ENCODE results near the gene ABLIM2. TPM values are rescaled to one million over a fixed set of nuclear protein-coding genes. Genes with fewer than 3 reads are reported as not detected.
"Not testable (repeated sequence)": the region's sequence is repeated elsewhere in the genome, so short reads cannot be mapped to it uniquely, and the experiment has no call there.

Gene ABLIM2
- polyA plus RNA-seq, 1 donor from 2014 or later = 14.9 TPM

DNA sequence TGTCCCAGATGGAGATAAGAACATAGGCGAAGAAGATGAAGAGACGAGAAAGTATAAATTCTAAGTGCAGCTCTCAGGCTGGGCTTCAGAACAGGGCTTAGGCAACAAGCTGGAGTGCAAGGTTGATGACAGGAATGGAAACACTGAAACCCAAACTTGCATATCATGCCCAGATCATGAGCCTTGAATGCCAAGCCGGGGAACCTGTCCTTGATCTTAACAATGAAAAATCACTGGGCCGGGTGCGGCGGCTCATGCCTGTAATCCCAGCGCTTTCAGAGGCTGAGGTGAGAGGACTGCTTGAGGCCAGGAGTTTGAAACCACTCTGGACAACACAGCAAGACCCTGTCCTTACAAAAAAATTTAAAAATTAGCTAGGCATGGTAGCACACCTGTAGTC, 236.1 kb downstream of the ABLIM2 start:
- Histone ChIP-seq H4K20me1 (ENCODE audit: insufficient read depth) (no peaks in the 10 kb centered on the region), H3K9ac (ENCODE audit: low read length) (no peak overlapping the region), H2AFZ (ENCODE audit: low read depth, low read length) (no peak overlapping the region), H3F3A (ENCODE audit: insufficient read depth, low read length, poor library complexity, severe bottlenecking) (no peaks in the 10 kb centered on the region), H3K9me3 (ENCODE audit: low read length) (no peaks in the 10 kb centered on the region), H3K36me3 (ENCODE audit: insufficient read depth, low read length) (no peaks in the 10 kb centered on the region), H3K4me2 (ENCODE audit: low read length) (no peak overlapping the region), H3K27ac (ENCODE audit: low read length) (no peak overlapping the region), H3K9me2 (ENCODE audit: insufficient read depth, low read length) (no peaks in the 10 kb centered on the region), H3K27me3 (ENCODE audit: insufficient read depth, low read depth, low read length) (no peaks in the 10 kb centered on the region), H3K79me2 (replicated peaks; ENCODE audit: insufficient read depth, low read length) (peaks cover 69% of the 10 kb centered on the region), H3K4me3 (ENCODE audit: low read length) (no peak overlapping the region)
- TF ChIP-seq, protein P1, sequence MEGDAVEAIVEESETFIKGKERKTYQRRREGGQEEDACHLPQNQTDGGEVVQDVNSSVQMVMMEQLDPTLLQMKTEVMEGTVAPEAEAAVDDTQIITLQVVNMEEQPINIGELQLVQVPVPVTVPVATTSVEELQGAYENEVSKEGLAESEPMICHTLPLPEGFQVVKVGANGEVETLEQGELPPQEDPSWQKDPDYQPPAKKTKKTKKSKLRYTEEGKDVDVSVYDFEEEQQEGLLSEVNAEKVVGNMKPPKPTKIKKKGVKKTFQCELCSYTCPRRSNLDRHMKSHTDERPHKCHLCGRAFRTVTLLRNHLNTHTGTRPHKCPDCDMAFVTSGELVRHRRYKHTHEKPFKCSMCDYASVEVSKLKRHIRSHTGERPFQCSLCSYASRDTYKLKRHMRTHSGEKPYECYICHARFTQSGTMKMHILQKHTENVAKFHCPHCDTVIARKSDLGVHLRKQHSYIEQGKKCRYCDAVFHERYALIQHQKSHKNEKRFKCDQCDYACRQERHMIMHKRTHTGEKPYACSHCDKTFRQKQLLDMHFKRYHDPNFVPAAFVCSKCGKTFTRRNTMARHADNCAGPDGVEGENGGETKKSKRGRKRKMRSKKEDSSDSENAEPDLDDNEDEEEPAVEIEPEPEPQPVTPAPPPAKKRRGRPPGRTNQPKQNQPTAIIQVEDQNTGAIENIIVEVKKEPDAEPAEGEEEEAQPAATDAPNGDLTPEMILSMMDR (IDR thresholded peaks at IDR 0.05; ENCODE audit: poor library complexity, severe bottlenecking) = no peak
- TF ChIP-seq POLR2AphosphoS5 (IDR thresholded peaks at IDR 0.05) = no peak
- TF ChIP-seq MXI1 (conservative IDR thresholded peaks at IDR 0.05; ENCODE audit: poor library complexity, severe bottlenecking) = no peak
- TF ChIP-seq SMC3 (conservative IDR thresholded peaks at IDR 0.05; ENCODE audit: poor library complexity) = no peak
- TF ChIP-seq RAD21 (conservative IDR thresholded peaks at IDR 0.05) = no peak
- TF ChIP-seq TAF1 (IDR thresholded peaks at IDR 0.05; ENCODE audit: low read depth) = no peak
- TF ChIP-seq EZH2 (IDR thresholded peaks at IDR 0.05; ENCODE audit: borderline replicate concordance, insufficient read depth, low read length, poor library complexity, severe bottlenecking) = no peak
- TF ChIP-seq, protein P2, sequence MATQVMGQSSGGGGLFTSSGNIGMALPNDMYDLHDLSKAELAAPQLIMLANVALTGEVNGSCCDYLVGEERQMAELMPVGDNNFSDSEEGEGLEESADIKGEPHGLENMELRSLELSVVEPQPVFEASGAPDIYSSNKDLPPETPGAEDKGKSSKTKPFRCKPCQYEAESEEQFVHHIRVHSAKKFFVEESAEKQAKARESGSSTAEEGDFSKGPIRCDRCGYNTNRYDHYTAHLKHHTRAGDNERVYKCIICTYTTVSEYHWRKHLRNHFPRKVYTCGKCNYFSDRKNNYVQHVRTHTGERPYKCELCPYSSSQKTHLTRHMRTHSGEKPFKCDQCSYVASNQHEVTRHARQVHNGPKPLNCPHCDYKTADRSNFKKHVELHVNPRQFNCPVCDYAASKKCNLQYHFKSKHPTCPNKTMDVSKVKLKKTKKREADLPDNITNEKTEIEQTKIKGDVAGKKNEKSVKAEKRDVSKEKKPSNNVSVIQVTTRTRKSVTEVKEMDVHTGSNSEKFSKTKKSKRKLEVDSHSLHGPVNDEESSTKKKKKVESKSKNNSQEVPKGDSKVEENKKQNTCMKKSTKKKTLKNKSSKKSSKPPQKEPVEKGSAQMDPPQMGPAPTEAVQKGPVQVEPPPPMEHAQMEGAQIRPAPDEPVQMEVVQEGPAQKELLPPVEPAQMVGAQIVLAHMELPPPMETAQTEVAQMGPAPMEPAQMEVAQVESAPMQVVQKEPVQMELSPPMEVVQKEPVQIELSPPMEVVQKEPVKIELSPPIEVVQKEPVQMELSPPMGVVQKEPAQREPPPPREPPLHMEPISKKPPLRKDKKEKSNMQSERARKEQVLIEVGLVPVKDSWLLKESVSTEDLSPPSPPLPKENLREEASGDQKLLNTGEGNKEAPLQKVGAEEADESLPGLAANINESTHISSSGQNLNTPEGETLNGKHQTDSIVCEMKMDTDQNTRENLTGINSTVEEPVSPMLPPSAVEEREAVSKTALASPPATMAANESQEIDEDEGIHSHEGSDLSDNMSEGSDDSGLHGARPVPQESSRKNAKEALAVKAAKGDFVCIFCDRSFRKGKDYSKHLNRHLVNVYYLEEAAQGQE (IDR thresholded peaks at IDR 0.05; ENCODE audit: borderline replicate concordance) = no peak
- TF ChIP-seq EP300 (conservative IDR thresholded peaks at IDR 0.05; ENCODE audit: poor library complexity, severe bottlenecking) = no peak

DNA sequence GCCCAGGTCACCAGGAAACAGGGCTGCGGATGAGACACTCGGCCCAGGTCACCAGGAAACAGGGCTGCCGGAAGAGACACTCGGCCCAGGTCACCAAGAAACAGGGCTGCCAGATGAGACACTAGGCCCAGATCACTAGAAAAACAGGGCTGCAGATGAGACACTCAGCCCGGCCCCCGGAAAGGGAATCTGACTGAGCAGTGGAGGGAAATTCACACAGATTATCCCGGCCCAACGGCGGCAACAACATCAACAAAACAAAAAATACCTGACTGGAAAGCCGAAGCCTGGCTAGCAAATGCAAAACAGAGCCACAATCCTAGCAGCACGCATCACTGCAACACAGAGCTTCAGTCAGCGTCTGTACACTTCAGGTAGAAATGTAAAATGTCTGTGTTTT, 239.6 kb downstream of the ABLIM2 start:
- Histone ChIP-seq H3K9ac (ENCODE audit: low read length) (no peak overlapping the region), H3K9me2 (ENCODE audit: insufficient read depth, low read length) (no peaks in the 10 kb centered on the region), H3K27me3 (ENCODE audit: insufficient read depth, low read depth, low read length) (no peaks in the 10 kb centered on the region), H4K20me1 (ENCODE audit: insufficient read depth) (no peaks in the 10 kb centered on the region), H3K9me3 (ENCODE audit: low read length) (no peaks in the 10 kb centered on the region), H3F3A (ENCODE audit: insufficient read depth, low read length, poor library complexity, severe bottlenecking) (no peaks in the 10 kb centered on the region), H3K27ac (ENCODE audit: low read length) (no peak overlapping the region), H3K4me3 (ENCODE audit: low read length) (no peak overlapping the region), H3K4me2 (ENCODE audit: low read length) (no peak overlapping the region), H2AFZ (ENCODE audit: low read depth, low read length) (no peak overlapping the region), H3K79me2 (replicated peaks; ENCODE audit: insufficient read depth, low read length) (peaks cover 62% of the 10 kb centered on the region), H3K36me3 (ENCODE audit: insufficient read depth, low read length) (no peaks in the 10 kb centered on the region)
- TF ChIP-seq, protein P2 (IDR thresholded peaks at IDR 0.05; ENCODE audit: borderline replicate concordance) = no peak
- TF ChIP-seq POLR2AphosphoS5 (IDR thresholded peaks at IDR 0.05) = no peak
- no peak for TF ChIP-seq RAD21 (conservative IDR thresholded peaks at IDR 0.05)
- TF ChIP-seq MXI1 (conservative IDR thresholded peaks at IDR 0.05; ENCODE audit: poor library complexity, severe bottlenecking) = no peak
- TF ChIP-seq TAF1 (IDR thresholded peaks at IDR 0.05; ENCODE audit: low read depth) = no peak
- TF ChIP-seq, protein P1 (IDR thresholded peaks at IDR 0.05; ENCODE audit: poor library complexity, severe bottlenecking) = no peak
- no peak for TF ChIP-seq EZH2 (IDR thresholded peaks at IDR 0.05; ENCODE audit: borderline replicate concordance, insufficient read depth, low read length, poor library complexity, severe bottlenecking)
- TF ChIP-seq SMC3 (conservative IDR thresholded peaks at IDR 0.05; ENCODE audit: poor library complexity) = no peak
- TF ChIP-seq EP300 (conservative IDR thresholded peaks at IDR 0.05; ENCODE audit: poor library complexity, severe bottlenecking) = no peak

DNA sequence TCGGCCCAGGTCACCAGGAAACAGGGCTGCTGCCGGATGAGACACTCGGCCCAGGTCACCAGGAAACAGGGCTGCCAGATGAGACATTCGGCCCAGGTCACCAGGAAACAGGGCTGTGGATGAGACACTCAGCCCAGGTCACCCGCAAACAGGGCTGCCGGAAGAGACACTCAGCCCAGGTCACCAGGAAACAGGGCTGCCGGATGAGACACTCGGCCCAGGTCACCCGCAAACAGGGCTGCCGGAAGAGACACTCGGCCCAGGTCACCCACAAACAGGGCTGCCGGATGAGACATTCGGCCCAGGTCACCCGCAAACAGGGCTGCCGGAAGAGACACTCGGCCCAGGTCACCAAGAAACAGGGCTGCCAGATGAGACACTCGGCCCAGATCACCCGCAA, 240.4 kb downstream of the ABLIM2 start:
- H4K20me1 ChIP-seq (ENCODE audit: insufficient read depth); H2AFZ ChIP-seq (ENCODE audit: low read depth, low read length): not testable (repeated sequence)

More for the DNA sequence above, 240.4 kb downstream of the ABLIM2 start:
- H3K27ac ChIP-seq (ENCODE audit: low read length); H3K9me2 ChIP-seq (ENCODE audit: insufficient read depth, low read length); H3F3A ChIP-seq (ENCODE audit: insufficient read depth, low read length, poor library complexity, severe bottlenecking); H3K27me3 ChIP-seq (ENCODE audit: insufficient read depth, low read depth, low read length); H3K9ac ChIP-seq (ENCODE audit: low read length); H3K4me3 ChIP-seq (ENCODE audit: low read length); H3K9me3 ChIP-seq (ENCODE audit: low read length); H3K4me2 ChIP-seq (ENCODE audit: low read length); H3K36me3 ChIP-seq (ENCODE audit: insufficient read depth, low read length): not testable (repeated sequence)
- H3K79me2 ChIP-seq (replicated peaks; ENCODE audit: insufficient read depth, low read length) = peaks cover 65% of the 10 kb centered on the region

Data from neural cell (in vitro differentiated cells).